Psoas muscle (tissue), 8 donors: Measurements from ENCODE around the gene GARS1. TPM values are rescaled to one million over a fixed set of nuclear protein-coding genes. Genes with fewer than 3 reads are reported as not detected.

Source experiments
- ATAC-seq, 4 donors: fragments of 200-7000 bp; cut with Tn5 transposase; one replicate each; pipeline ENCODE4 v1.9.1; 2020; ENCODE audit warnings: moderate library complexity in 3 of 4, mild to moderate bottlenecking in 2 of 4
- DNase-seq, 2 donors: peaks; one replicate each; pipeline ENCODE4 v3.0.0-alpha.2; 2020
- H3K27ac ChIP-seq: fragments of 200-600 bp; one replicate; pipeline ENCODE4 v1.8.0; 2022
- H3K27me3 ChIP-seq, 3 donors: fragments of 200-600 bp in 1 of 3; one replicate each; pipeline versions ENCODE4 v1.6.1 to v1.8.0; 2013 to 2022; ENCODE audit warnings: low read length in 2 of 3, mild to moderate bottlenecking in 2 of 3, moderate library complexity in 1 of 3; ENCODE audit not compliant: insufficient read depth in 3 of 3
- H3K36me3 ChIP-seq, 2 donors: fragments of 200-600 bp in 1 of 2; one replicate each; pipeline versions ENCODE4 v1.6.1 to v1.8.0; 2013 to 2022; ENCODE audit warnings: low read depth in 1 of 2, mild to moderate bottlenecking in 1 of 2, moderate library complexity in 1 of 2; ENCODE audit not compliant: insufficient read depth in 1 of 2
- H3K4me1 ChIP-seq: fragments of 200-600 bp; one replicate; pipeline ENCODE4 v1.8.0; 2022
- H3K4me3 ChIP-seq: fragments of 200-600 bp; one replicate; pipeline ENCODE4 v1.8.0; 2022; ENCODE audit warnings: mild to moderate bottlenecking
- H3K9me3 ChIP-seq: fragments of 200-600 bp; one replicate; pipeline ENCODE4 v1.8.0; 2022
- WGBS, 3 donors: extraction: QIAGEN DNeasy Blood & Tissue Kit; methylation state at CpG; one replicate each; pipeline versions ENCODE4 v1.1.6 to v1.1.7; 2013; 5-methylcytosine and 5-hydroxymethylcytosine counted together
- intact Hi-C, 2 donors: fragments of 100-400 bp; cut with DNase I; formaldehyde crosslinking; loops; one replicate each; pipeline versions ENCODE4 v1.11.0 to v1.14.2; 2022
- polyA plus RNA-seq, 3 donors: library from polyadenylated mRNA; stranded (reverse); fragments of 200-250 nt; gene quantifications; one replicate each; pipeline ENCODE4 v1.2.3, GENCODE V29; 2013
- total RNA-seq, 4 donors: library from RNA; stranded (reverse); fragmentation: NEBNext Ultra II Directional in 2 of 4; extraction: Animal tissue kit (Norgen Biotek cat#: 25700) in 2 of 4; gene quantifications; one replicate each; pipeline versions ENCODE4 v1.2.1 to v1.2.4, GENCODE V29; 2021 to 2023
- TF ChIP-seq, protein P1 (sequence below): fragments of 200-600 bp; IDR thresholded peaks from one replicate; pipeline ENCODE4 v1.8.0; 2022; ENCODE audit warnings: antibody characterized with exemption
- donor health status: healthy with polysubstance abuse.
- donor health status: DM: no; HTN: no; CAD: no; lungs with moderate emphysema.
- donor health status: Bipolar disorder and iron deficiency.
- donor health status: healthy.
- donor health status: DM: yes; HTN: yes; CAD: no.
- donor health status: DM: no; HTN: no; CAD: no.
- donor health status: DM: no; HTN: no; CAD: no.
- donor health status: DM: yes; HTN: yes; CAD: no.

GARS1 gene
- total and polyA plus RNA-seq, 7 donors = 44.5 to 146 (median 65.5) TPM

DNA sequence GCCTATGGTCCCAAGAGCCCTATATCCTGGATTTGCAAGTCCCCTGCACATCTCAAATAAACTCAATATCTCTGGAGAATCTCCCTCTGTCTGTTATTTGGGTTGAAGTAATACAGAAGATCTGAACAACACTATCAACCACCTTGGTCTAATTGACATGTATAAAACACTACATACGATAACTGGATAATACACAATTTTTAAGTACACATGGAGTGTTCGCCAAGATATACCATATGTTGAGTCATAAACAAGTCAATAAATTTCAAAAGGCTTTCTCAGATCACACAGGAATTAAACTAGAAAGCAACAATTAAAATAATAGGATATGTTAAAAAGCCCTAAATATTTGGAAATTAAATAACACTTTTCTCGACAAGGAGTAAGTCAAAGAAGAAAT, 5.6 kb upstream of the GARS1 start:
- H3K9me3 ChIP-seq = no peaks in the 10 kb centered on the region
- TF ChIP-seq, protein P1, sequence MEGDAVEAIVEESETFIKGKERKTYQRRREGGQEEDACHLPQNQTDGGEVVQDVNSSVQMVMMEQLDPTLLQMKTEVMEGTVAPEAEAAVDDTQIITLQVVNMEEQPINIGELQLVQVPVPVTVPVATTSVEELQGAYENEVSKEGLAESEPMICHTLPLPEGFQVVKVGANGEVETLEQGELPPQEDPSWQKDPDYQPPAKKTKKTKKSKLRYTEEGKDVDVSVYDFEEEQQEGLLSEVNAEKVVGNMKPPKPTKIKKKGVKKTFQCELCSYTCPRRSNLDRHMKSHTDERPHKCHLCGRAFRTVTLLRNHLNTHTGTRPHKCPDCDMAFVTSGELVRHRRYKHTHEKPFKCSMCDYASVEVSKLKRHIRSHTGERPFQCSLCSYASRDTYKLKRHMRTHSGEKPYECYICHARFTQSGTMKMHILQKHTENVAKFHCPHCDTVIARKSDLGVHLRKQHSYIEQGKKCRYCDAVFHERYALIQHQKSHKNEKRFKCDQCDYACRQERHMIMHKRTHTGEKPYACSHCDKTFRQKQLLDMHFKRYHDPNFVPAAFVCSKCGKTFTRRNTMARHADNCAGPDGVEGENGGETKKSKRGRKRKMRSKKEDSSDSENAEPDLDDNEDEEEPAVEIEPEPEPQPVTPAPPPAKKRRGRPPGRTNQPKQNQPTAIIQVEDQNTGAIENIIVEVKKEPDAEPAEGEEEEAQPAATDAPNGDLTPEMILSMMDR = no peak
- no peak overlapping the region for H3K4me3 ChIP-seq
- ATAC-seq (no peak), DNase-seq (no peak)
- WGBS, 3 donors = 97 to 99% (median 98%) methylated on average over 3 of the region's 3 CpGs
- H3K4me1 ChIP-seq = peaks cover 5% of the 10 kb centered on the region
- peaks cover 6 to 11% of the 10 kb centered on the region in 2 donors for H3K36me3 ChIP-seq
- no peak overlapping the region for H3K27ac ChIP-seq
- H3K27me3 ChIP-seq = no peaks in the 10 kb centered on the region
- intact Hi-C loops = no loop called here

DNA sequence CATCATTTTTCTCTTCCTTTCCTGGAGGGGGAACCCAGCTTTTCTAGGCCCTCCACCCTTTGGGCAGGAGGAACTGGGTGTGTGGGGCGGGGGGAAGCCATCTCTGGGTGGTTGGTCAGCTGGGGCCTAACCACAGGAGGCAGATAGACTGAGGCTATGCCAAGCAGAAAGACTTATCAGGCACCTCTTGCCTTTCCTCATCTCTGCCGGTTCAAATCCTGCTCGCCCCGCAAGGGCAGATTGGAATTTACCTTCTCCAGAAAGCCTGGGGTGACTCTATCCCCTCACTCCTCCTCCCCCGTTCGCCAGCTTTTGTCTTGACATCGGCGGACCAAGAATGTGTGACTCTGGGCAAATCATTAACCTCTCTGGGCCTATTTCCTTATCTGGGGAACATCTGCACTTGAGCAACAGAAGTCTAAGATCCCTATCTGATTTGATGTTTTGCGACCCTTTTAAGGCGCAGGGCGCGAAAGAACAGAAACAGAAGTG, 584 bp upstream of the GARS1 start:
- DNase-seq (peak in 1 of 2 donors; percentile 35), ATAC-seq (peak; percentile 32 to 71 (median 54))
- peak overlapping the region; percentile 98 for H3K4me3 ChIP-seq
- H3K36me3 ChIP-seq = peaks cover 0 to 7% of the 10 kb centered on the region in 2 donors
- intact Hi-C loops = no loop called here
- H3K9me3 ChIP-seq = no peaks in the 10 kb centered on the region
- no peaks in the 10 kb centered on the region for H3K27me3 ChIP-seq
- 1% methylated on average over 12 of the region's 12 CpGs for WGBS, 3 donors
- peaks cover 21% of the 10 kb centered on the region for H3K4me1 ChIP-seq
- TF ChIP-seq, protein P1 = no peak
- peak overlapping the region; percentile 99 for H3K27ac ChIP-seq

DNA sequence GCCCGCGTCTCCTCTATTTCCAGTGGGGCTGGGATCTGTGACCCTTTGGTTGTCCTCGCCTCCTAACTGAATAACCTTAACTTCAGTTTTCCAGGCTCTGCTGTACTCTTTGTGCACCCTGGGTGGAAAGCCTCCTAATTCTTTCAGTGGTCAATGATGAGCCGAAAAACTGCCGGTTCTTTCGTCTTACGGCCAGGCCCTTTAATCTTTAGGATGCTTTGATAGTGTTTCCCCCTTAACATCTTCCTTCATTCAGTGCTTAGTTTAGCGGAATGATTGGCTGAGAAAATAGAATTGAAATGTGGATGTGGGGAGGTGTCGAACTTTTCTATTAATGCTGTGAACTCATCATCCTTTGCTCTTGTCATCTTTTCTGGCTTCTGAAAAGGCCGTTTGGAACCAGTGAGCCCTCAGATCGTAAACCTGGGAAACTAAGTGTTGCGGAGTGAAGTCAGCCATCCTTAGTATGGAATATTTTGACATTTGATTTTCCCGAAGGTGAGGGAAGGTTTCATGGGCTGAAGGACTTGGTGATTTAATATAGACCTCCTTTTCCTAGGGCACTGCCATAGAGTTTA, 847 bp downstream of the GARS1 start:
- intact Hi-C loops = no loop called here
- Histone ChIP-seq H3K27ac (peak overlapping the region; percentile 99), H3K36me3 (peaks cover 2 to 21% of the 10 kb centered on the region in 2 donors), H3K4me1 (peaks cover 21% of the 10 kb centered on the region), H3K27me3 (no peaks in the 10 kb centered on the region), H3K4me3 (peak overlapping the region; percentile 98), H3K9me3 (no peaks in the 10 kb centered on the region)
- ATAC-seq (peak in 1 of 4 donors; percentile 16), DNase-seq (no peak)
- TF ChIP-seq, protein P1 = no peak
- 2% methylated on average over 13 of the region's 13 CpGs for WGBS, 3 donors

GRCh38 chr7:30596014-30596641, 1.4 kb downstream of the GARS1 start:
- Histone ChIP-seq H3K36me3 (peaks cover 5 to 27% of the 10 kb centered on the region in 2 donors), H3K4me1 (peaks cover 21% of the 10 kb centered on the region), H3K4me3 (peak overlapping the region; percentile 98), H3K27me3 (no peaks in the 10 kb centered on the region), H3K27ac (peak overlapping the region; percentile 99), H3K9me3 (no peaks in the 10 kb centered on the region)
- DNase-seq (no peak), ATAC-seq (no peak)
- WGBS, 3 donors = 20 to 22% (median 21%) methylated on average over 14 of the region's 14 CpGs
- intact Hi-C loops = no loop called here
- TF ChIP-seq, protein P1 = no peak
